Hypothalamus (tissue), 51 donors: ENCODE data around the gene USP48.
"Not testable (repeated sequence)": the region's sequence is repeated elsewhere in the genome, so short reads cannot be mapped to it uniquely, and the experiment has no call there.

Experiments used
- DNase-seq, 51 donors: peaks; one replicate each; lab custom pipeline; 2025; lab: John Stamatoyannopoulos, UW

Gene USP48

DNA sequence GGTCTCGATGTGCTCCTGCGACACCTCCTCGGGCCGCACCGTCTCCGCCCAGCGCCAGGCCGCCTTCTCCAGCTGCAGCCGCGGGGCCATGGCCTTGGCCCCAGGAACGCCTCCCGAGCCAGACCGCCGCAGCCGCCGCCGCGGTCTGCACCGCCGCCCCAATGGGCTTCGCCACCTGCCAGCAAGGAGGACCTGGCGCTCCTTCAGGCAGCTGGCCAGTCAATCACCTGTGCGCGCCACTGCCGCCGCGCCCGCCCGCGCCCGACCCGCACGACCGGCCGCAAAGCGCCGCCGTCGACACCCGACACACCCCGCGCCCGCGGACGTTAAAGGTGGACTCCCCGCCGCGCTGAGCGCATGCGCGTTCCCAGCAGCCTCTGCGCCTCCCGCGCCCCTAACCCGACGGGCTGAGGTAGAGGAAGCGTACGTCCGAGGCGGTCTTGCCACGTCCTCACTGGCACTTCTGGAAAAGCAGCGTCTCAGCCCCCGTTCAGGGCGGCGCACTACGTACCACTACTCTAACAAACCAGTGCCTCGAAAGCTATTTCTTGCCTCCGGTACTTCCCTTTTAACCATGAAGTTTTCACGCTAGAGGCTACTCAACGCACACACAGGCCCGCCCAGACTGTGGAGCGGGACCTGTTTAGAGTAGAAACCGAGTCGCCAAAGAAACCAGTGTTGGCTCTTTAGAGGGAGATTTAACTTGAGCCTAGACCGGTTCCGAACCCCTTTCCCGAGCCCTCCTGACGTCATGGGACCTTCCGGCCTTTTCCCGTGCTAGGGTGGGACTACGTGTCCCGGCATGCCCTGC lies at the start of gene USP48:
Gene USP48 (minus strand): TSS at position 282 of the 811 bp plus-strand sequence. CDS start 192 bp downstream, at position 90.
- peak; percentile 78 to 98 (median 93) for DNase-seq

DNA sequence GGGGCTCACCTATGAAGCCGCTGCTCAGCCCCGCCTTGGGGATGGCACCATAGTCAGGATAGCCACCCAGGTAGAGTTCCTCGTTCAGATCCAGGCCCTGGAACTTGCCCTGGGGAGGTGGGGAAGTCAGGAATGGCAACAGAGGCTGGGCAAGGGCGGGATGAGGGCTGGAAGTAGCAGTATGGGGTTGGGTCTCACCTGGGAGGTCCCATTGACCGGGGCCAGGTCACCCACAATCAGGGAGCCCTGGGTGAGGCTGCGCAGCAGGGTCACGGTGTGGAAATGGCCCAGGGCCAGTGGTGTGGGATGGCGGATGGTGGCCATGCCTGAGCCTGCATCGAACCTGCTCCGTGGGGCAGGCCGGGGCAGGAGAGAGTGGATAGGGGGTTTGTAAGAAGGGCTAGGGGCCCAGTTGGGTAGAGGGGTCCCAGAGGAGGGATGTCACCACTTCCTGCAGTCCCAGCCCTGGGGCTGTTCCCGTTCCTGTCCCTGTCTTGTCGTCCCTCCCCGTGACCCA lies 48.6 kb upstream of the USP48 start:
- DNase-seq: no peak

- no peak for DNase-seq
Observed at GRCh38 chr1:21830792-21831453, 48.0 kb upstream of the USP48 start.

DNA sequence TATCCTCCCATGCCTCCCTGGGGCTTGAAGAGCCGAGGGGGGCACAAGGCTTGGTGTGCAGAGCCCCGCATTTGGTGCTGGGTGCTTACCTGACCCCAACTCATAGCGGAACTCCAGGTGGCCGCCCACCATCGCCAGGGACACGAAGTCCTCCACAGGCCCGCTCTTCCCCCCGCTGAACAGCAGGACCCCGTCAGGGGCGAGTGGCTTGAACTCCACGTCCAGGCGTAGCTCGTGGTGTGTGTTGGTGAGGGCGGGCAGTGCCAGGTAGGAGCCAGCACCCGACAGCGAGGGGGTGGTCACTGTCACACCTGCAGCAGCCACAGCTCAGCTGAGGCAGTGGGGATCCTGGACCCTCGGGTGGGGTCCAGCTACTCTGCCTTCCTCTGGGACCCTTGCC lies 46.3 kb upstream of the USP48 start:
- DNase-seq: no peak

- DNase-seq: no peak
Observed at GRCh38 chr1:21828506-21829210, 45.7 kb upstream of the USP48 start.

DNA sequence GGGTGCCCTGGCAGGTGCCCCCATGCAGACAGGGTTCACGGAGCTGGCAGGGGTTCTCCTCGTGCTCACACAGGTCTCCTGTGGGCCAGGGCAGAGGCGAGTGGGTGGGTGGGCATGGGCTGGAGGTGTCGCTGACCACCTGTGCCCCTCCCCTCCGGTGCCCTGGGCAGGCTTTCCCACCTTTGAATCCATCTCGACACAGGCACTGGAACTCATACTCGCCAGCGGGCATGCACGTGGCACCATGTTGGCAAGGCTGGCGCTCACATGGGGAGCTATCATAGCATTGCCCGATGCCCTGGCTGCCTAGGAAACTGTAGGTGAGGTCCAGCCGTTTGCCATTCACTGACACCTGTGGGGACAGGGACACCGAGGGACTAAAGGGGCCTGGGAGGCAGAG lies 45.1 kb upstream of the USP48 start:
- no peak for DNase-seq

DNA sequence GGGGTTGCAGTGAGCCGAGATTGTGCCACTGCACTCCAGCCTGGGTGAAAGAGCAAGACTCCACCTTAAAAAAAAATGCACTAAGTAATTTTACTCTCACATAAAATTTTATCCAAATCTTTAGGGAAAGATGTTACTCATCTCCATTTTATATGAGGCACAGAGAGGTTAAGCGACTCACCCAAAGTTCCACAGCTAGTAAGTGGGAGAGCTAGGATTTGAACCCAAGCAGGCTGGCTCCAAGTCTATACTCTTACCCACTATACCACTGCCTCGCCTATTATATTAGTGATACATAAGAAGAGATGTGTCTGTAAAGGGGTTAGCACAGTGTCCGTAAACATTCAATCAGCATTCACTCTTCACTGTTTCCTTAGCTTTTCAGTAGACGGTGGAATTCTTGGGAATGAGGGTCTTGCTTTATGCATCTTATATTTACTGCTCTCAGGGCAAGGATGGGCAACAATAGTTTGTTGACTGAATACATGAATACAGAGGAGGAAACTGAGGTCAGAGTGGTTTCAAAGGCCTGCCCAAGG lies 44.3 kb upstream of the USP48 start:
- no peak for DNase-seq

GRCh38 chr1:21826694-21827093 lies 43.7 kb upstream of the USP48 start:
- DNase-seq: not testable (repeated sequence)

DNA sequence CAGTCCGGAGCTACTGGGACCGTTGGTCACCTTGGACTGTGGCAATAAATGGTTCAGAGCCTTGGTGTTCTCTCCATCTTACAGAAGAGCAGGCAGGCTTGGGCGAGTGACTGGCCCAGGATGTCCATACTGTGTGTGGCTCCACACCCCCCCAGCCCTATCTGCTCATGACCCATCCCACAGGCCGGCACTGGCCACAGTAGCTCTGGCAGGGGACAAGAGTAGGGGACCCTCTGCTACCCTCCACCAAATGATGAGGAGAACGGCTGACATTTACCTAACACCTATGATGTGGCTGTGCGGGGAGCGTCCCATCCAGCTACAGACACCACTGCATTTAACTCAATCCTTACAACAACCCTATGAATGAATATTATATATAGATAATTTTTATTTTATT lies 42.4 kb upstream of the USP48 start:
- DNase-seq: no peak

DNA sequence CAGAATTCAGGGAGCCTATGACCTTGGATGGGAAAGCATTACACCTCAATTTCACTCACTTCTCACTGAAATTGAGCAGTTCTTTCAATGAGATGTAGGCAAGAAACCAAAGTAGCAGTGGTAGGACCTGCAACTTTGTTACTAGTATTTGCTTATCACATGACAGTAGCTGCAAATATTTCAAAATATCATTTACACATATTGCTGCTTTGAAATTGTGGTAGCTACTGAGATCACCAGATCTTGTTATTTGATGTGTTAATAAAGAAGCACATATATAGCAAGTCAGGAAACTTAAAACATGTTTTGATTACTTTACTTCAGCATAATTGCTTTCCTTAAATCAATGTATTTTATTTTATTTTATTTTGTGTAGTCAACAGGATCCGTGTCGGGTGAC lies 42.0 kb upstream of the USP48 start:
- no peak for DNase-seq

- no peak for DNase-seq
Observed at GRCh38 chr1:21823980-21824702, 41.2 kb upstream of the USP48 start.

- DNase-seq: no peak
Observed at GRCh38 chr1:21823206-21823979, 40.4 kb upstream of the USP48 start.

GRCh38 chr1:21822349-21822748 lies 39.4 kb upstream of the USP48 start:
- no peak for DNase-seq

DNA sequence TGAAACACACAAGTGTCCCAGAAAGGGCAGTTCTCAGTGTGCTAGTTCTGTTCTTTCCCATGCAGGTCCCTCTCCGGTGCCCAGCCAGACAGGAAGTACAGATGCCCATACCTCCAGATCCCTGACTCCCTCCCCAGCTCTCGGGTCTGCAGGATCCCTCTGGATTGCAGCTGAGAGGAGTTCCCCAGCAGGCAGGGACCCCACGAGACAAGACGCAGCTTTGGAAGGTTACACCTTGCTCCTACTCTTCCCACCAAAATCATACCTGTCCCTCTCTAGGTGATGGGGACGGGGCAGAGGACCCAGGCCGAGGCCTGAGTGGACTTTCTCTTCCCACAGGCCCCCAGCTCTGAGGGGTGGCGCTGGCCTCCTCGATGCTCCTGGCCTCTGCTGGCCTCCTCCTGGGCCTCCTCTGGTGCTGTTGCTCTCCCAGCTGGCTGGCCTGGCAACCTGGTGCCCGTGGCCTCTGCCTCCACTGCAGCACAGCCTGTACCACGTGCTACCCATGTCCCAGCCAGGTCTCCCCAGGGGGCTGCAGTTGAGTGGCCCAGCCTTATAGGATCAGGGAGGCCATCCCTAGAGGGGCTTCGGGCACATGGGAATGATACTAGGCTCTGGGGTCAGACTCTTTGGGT lies 38.6 kb upstream of the USP48 start:
- no peak for DNase-seq

- DNase-seq: no peak
Observed at GRCh38 chr1:21820597-21821232, 37.8 kb upstream of the USP48 start.

DNA sequence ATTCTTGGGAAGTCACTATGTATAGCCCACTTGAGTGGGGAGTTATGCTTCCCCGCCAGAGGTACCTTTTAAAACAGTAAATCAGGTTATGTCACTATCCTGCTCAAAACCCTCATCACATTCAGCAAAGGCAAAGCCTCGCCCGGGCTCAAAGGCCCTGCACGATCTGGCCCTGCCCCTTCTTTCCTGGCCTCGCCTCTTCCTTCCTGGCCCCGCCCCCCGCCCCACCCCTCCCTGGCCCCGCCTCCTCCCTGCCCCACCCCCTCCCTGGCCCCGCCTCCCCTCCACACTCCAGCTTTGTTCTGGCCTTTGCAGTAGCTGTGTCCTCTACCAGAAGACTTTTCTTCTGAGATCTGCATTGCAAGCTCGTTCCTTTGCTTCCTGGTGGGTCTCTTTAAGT lies 35.7 kb upstream of the USP48 start:
- peak in 2 of 51 donors; percentile 5 to 7 for DNase-seq

DNA sequence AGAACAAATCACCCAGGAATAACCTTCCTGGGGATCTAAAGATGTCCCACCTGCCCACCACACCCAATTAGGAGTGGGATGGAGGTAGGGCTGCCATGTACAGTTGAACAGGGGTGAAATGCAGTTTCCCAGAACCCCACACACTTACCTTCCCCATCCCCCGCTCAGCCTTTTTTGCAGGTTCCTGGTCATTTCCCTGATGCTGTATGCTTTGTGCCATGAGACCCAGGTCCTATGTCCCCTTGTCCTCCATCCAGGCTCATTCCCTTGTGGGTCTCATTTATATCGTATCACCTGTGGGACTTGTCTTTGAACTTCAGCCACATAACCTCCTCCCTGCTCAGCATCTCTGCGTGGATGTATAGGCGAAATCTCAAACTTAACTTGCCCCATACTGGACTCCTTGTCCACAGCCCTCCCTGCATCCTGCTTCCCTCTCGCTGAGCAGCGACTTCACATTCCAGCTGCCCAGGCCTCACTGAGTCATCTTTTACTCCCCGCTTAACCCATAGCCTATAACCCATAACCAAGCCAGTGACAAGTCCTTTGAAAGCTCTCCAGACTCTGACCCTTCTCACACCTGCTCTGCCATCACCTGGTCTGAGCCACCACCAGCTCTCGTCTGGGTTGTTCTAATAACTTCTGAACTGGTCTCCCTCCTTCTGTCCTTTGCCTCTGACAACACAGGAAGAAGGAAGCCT lies 33.8 kb upstream of the USP48 start:
- DNase-seq: no peak

GRCh38 chr1:21815724-21816321 lies 32.9 kb upstream of the USP48 start:
- DNase-seq: no peak
